HT1080 (cell line): ENCODE measurements around the gene RD3L. TPM values are rescaled to one million over a fixed set of nuclear protein-coding genes. Genes with fewer than 3 reads are reported as not detected.
A peak's percentile ranks its signal among the peaks of the same experiment; 100 is the strongest.

ENCODE experiments used
- DNase-seq: peaks from one replicate; pipeline ENCODE4 v3.0.0-alpha.2; 2015; ENCODE audit warnings: low read depth
- polyA plus RNA-seq, 2 experiments: library from polyadenylated mRNA; depleted of rRNA; stranded (reverse); fragments of >200 nt; gene quantifications; 2 replicates each; pipeline ENCODE4 v1.2.3, GENCODE V29; 2015
- total RNA-seq: library from RNA; depleted of rRNA; stranded (reverse); fragments of >200 nt; shearing (Covaris generic); gene quantifications from 2 replicates; pipeline ENCODE4 v1.2.3, GENCODE V29; 2014; rRNA removed

The RD3L gene
- not detected in 2 replicates for total RNA-seq
- polyA plus RNA-seq (2015; cell fraction: cytosol; rRNA removed) = not detected in 2 replicates
- not detected in 2 replicates for polyA plus RNA-seq (2015; cell fraction: nucleus; rRNA removed)

- DNase-seq = no peak
These were observed at the start of gene RD3L for GRCh38 chr14:103941973-103942736. TSS of gene RD3L (minus strand) at chr14:103942529. CDS start at chr14:103941695, 834 bp downstream.

GRCh38 chr14:103989964-103990363 lies 47.6 kb upstream of the RD3L start:
- no peak for DNase-seq

GRCh38 chr14:103989034-103989433 lies 46.7 kb upstream of the RD3L start:
- DNase-seq = no peak

- DNase-seq = no peak
These were observed 41.9 kb upstream of the RD3L start for GRCh38 chr14:103984196-103984595.

DNA sequence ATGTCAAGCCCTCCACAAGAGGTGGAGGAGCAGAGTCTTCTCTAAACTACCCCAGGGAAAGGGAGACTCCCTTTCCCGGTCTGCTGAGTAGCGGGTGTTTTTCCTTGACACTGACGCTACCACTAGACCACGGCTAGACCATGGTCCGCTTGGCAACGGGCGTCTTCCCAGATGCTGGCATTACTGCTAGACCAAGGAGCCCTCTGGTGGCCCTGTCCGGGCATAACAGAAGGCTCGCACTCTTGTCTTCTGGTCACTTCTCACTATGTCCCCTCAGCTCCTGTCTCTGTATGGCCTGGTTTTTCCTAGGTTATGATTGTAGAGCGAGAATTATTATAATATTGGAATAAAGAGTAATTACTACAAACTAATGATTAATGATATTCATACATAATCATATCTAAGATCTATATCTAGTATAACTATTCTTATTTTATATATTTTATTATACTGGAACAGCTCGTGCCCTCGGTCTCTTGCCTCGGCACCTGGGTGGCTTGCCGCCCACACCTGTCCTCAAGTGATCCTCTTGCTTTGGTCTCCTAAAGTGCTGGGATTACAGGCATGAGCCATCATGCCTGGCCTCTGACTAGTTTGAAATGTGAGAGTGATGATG lies 38.4 kb upstream of the RD3L start:
- peak; percentile 22 for DNase-seq

GRCh38 chr14:103974575-103974974 lies 32.2 kb upstream of the RD3L start:
- DNase-seq = no peak

GRCh38 chr14:103973354-103973753 lies 31.0 kb upstream of the RD3L start:
- no peak for DNase-seq

DNA sequence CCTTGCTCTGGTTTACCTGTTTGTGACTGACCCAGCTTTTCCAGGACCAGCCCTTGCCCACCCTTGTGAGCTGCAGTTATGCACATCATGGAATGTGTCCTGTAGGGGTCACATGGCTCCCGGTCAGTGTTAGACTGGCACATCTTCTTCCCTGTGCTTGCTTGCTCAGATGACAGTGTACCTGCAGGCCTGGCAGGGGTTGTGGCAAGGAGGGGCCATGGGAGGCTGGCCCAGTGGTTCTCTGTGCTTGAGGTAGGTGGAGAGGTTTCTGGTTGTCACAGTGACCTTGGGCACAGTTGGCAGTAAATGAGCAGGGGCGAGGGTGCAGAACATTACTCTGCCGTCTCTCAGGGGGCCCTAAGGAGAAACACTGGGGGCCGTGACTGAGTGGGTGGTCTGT lies 27.6 kb upstream of the RD3L start:
- DNase-seq = no peak

DNA sequence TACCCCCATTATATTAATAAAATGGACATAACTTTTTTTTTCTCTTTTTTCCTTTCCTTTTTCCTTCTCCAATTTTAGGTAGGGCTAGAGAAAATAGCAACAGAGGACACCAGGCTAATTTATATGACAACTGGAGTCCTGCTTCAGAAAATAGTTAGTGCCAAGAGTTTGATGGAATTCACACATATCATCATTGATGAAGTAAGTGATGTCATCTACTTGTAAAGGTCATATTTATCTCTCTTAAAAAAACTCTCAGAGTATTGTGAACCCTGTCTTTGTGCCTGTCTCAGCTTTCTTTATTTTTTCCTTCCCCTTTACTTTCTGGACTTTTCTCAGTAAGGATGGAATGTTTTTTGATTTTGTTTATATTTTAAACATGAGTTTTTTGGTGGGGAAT lies 24.3 kb upstream of the RD3L start:
- DNase-seq = no peak

GRCh38 chr14:103961928-103962578 lies 19.7 kb upstream of the RD3L start:
- no peak for DNase-seq

DNA sequence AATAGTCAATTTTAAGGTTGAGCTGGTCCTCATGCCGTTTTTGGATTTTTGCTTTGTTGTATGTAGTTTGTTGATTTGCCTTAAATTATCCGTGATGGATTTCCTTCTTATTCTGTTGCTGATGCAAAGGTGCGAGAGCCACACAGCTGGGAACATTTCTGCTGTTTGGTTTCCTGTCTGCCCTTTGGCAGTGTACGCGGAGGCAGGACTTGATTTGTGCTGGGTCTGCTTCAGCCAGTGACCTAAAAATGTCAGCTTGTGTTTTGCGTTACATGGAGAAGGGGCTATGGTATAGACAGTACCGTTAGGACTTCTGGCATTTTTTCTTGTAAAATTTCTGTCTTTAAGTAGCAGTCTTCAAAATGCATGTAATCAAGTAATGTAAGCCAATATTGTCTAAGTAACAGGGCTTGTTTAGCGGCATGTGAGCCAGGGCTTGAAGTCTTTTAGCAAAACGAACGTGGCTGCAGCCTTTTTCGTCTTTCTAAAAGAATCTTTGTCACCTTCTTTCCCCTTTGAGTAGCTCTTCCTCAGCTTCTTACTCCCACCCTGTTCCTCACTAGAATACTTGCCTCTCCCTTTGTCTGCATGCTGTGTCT lies 18.2 kb upstream of the RD3L start:
- DNase-seq = no peak

DNA sequence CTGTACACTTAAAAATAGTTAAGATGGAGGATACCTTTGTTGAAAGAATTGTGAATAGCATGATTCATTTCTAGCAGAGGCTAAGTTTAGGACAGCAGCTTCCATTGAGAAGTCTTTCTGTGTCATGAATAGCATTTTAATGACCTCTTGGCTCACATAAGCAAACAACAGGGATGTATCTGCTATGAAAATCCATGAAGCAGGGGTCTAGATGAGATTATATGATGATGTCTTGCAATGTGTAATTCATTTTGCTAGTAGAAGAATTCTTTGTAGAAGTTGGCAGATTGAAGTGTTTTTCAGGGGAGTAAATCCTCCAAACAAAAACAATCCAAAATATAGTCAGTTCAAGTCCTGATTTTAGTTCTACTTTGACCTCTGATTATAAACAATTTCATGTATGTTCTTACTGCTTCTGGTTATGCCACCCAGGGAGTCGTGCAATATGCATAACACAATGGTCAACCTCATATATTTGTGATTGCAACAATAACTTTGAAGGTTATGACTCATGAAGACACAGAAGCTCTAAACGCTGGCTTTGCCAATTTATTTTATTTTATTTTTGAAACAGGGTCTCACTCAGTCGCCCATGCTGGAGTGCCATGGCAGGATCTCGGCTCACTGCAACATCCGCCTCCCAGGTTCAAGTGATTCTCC lies 6.9 kb upstream of the RD3L start:
- DNase-seq = no peak

GRCh38 chr14:103948442-103948841 lies 6.1 kb upstream of the RD3L start:
- no peak for DNase-seq

GRCh38 chr14:103946975-103947374 lies 4.6 kb upstream of the RD3L start:
- DNase-seq = no peak

DNA sequence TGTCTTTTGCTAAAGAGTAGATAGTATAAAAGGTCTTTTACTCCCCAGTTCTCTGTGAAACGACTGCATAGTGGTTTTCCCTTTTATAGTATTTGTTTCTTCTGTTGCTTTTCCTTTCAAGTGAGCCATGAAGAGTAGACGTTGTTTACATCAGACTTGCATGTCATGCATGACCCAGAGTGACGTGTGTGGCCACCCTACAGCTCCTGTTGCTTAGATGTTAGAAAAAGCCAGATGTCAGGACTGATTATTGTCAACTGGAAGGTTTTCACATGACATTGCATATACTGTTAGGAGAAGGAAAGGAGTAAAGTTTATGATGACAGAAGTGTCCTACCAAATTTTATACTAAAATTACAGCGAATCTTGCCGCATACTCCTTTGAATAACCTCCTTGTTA lies 1.3 kb upstream of the RD3L start:
- no peak for DNase-seq

- DNase-seq = no peak
These were observed 867 bp downstream of the RD3L start for GRCh38 chr14:103941462-103941861.

- no peak for DNase-seq
These were observed 7.2 kb downstream of the RD3L start for GRCh38 chr14:103935102-103935501.

DNA sequence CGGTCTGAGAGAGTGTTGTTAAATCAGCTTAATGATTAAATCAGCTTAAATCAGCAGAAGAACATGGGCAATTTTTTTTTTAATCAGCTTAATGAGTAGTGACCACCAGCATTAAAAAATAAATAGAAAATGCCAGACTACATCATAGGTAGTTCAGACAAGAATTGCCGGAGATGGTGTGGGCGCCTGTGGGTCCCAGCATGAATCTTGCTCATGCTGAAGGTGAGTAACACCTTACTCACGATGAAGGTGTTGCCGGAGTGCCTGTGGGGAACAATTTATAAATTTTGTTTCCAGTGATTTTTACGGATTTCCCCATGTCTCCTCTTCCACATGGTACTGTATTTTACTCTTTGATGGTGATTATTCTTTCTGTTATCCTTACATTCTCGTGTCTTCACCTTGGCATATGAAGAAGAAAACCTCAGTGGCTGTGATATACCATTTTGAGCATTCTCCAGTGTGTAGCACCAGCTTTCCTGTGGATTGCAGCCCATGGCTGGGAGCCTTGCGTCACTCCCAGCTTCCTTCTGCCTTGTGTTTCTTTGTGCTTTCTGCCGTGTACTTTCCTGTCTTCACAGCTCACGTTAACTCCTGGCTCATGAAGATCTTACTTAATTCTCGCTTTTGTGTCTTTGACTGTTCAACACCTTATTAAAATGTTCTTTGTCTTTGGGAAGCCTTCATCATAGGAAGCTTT lies 9.4 kb downstream of the RD3L start:
- no peak for DNase-seq

DNA sequence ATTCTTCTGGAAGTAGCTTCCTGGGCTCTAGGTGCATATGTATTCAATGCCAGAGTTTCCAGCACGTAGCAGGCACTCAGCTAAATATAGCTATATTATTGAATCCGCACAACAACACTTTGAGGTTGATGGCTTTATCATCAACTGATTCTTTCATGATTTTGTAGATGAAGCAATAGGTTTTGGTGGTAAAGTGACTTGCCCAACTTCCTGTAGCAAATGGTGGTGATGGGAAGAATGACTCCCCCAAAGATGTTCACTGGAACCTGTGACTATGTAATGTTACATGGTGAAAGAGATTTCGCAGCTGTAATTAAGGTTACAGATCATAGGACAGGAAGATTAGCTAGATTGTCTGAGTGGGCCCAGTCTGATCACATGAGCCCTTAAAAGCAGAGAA lies 10.9 kb downstream of the RD3L start:
- DNase-seq = no peak

GRCh38 chr14:103930051-103930604 lies 12.2 kb downstream of the RD3L start:
- no peak for DNase-seq
